Endothelial cell of umbilical vein (primary cell): ENCODE measurements around the gene MDGA2. TPM values are rescaled to one million over a fixed set of nuclear protein-coding genes. Genes with fewer than 3 reads are reported as not detected.

ENCODE experiments used
- BruUV-seq: library from RNA; stranded (reverse); fragments of 400-500 nt; replicated peaks from 2 replicates; lab custom pipeline; 2021; lab: Mats Ljungman, UMichigan
- CTCF ChIA-PET: fragments of 300-600, 350-600 bp; sonication (Branson Sonifier 250); formaldehyde crosslinking; loops from one replicate; lab custom pipeline; 2021; ENCODE audit warnings: antibody characterized with exemption, inconsistent platforms; lab: Charles Lee
- POLR2A ChIA-PET: fragments of 300-600, 350-600 bp; sonication (Branson Sonifier 250); formaldehyde crosslinking; loops from one replicate; lab custom pipeline; 2021; ENCODE audit warnings: antibody characterized with exemption, inconsistent platforms; lab: Charles Lee
- DNase-seq: peaks from one replicate; pipeline ENCODE4 v3.0.0-alpha.2; 2011; ENCODE audit warnings: low read depth, low spot score
- FAIRE-seq: peaks from 2 replicates; lab custom pipeline; 2011; peaks lifted over from hg19 to GRCh38; lab: Jason Lieb, UNC
- H2AFZ ChIP-seq: 2 replicates; pipeline ENCODE4 v1.6.0; 2012; ENCODE audit warnings: low read depth, low read length, control low read depth, inconsistent platforms
- H3K27ac ChIP-seq: 2 replicates; pipeline ENCODE4 v1.5.1; 2011; ENCODE audit warnings: low read depth, mild to moderate bottlenecking, control low read depth, low read length, moderate library complexity; ENCODE audit not compliant: insufficient read depth
- H3K27me3 ChIP-seq, 2 experiments: 2 replicates each; pipeline versions ENCODE4 v1.6.0 to v1.6.1; 2011; ENCODE audit warnings: low read length in 2 of 2, mixed read lengths in 1 of 2; ENCODE audit not compliant: control insufficient read depth in 2 of 2, insufficient read depth in 2 of 2
- H3K36me3 ChIP-seq, 2 experiments: 2 replicates in 1 of 2; 3 replicates in 1 of 2; pipeline ENCODE4 v1.5.1; 2011; ENCODE audit warnings: low read length in 2 of 2, mild to moderate bottlenecking in 1 of 2, moderate library complexity in 1 of 2; ENCODE audit not compliant: control insufficient read depth in 2 of 2, insufficient read depth in 2 of 2; ENCODE audit errors: extremely low read depth in 1 of 2
- H3K4me1 ChIP-seq: 3 replicates; pipeline ENCODE4 v1.5.1; 2011; ENCODE audit warnings: mild to moderate bottlenecking, low read length; ENCODE audit not compliant: control insufficient read depth, insufficient read depth; ENCODE audit errors: extremely low read depth
- H3K4me2 ChIP-seq: 2 replicates; pipeline ENCODE4 v1.6.1; 2011; ENCODE audit warnings: low read length, control low read depth, mixed read lengths; ENCODE audit not compliant: insufficient read depth
- H3K4me3 ChIP-seq, 3 experiments: fragments of 200-600 bp in 1 of 3; sonication (generic), shearing (Covaris generic) in 1 of 3; replicated peaks in 1 of 3; 2 replicates each; pipeline ENCODE4 v1.5.1; 2011 to 2016; ENCODE audit warnings: control low read depth in 3 of 3, low read length in 3 of 3, mild to moderate bottlenecking in 2 of 3, inconsistent platforms in 1 of 3, low read depth in 1 of 3, moderate library complexity in 1 of 3; ENCODE audit not compliant: insufficient read depth in 1 of 3
- H3K79me2 ChIP-seq: 2 replicates; pipeline ENCODE4 v1.6.0; 2012; ENCODE audit warnings: low read length, inconsistent platforms; ENCODE audit not compliant: control insufficient read depth, insufficient read depth
- H3K9ac ChIP-seq: replicated peaks from 2 replicates; pipeline ENCODE3; 2011; ENCODE audit warnings: low read length, control low read depth; ENCODE audit not compliant: insufficient read depth; ENCODE audit errors: extremely low read depth
- H3K9me1 ChIP-seq: replicated peaks from 3 replicates; pipeline ENCODE4 v1.6.0; 2011; ENCODE audit warnings: mild to moderate bottlenecking, low read length; ENCODE audit not compliant: control insufficient read depth, insufficient read depth; ENCODE audit errors: extremely low read depth
- H3K9me3 ChIP-seq: replicated peaks from 2 replicates; pipeline ENCODE4 v1.5.1; 2012; ENCODE audit warnings: low read length, inconsistent platforms; ENCODE audit not compliant: control insufficient read depth, insufficient read depth
- H4K20me1 ChIP-seq: replicated peaks from 2 replicates; pipeline ENCODE3; 2011; ENCODE audit warnings: mild to moderate bottlenecking, low read length; ENCODE audit not compliant: control insufficient read depth, insufficient read depth; ENCODE audit errors: extremely low read depth
- CTCF ChIP-seq, 2 donors: IDR thresholded peaks; 1 replicate in 1 of 2; 2 replicates in 1 of 2; pipeline ENCODE4 v1.5.1; 2011; ENCODE audit warnings: low read length in 2 of 2, mild to moderate bottlenecking in 2 of 2, moderate library complexity in 2 of 2, control low read depth in 1 of 2, inconsistent platforms in 1 of 2, low read depth in 1 of 2; ENCODE audit not compliant: insufficient read depth in 1 of 2; ENCODE audit errors: extremely low read depth in 1 of 2
- EZH2 ChIP-seq: IDR thresholded peaks from 2 replicates; pipeline ENCODE4 v1.6.1; 2012; ENCODE audit warnings: borderline replicate concordance, low read depth, mild to moderate bottlenecking, moderate library complexity, low read length, inconsistent platforms; ENCODE audit not compliant: severe bottlenecking
- FOS ChIP-seq: IDR thresholded peaks from 2 replicates; pipeline ENCODE4 v1.6.1; 2011; ENCODE audit warnings: mild to moderate bottlenecking, low read length, moderate library complexity, borderline replicate concordance; ENCODE audit not compliant: insufficient read depth
- GATA2 ChIP-seq: IDR thresholded peaks from 2 replicates; pipeline ENCODE4 v1.7.0; 2011; ENCODE audit warnings: low read depth, mild to moderate bottlenecking, moderate library complexity, mixed read lengths, low read length; ENCODE audit not compliant: insufficient read length, insufficient read depth
- JUN ChIP-seq: IDR thresholded peaks from 2 replicates; pipeline ENCODE4 v1.6.1; 2011; ENCODE audit warnings: borderline replicate concordance, low read depth; ENCODE audit not compliant: insufficient read length, insufficient read depth
- MAX ChIP-seq: IDR thresholded peaks from 2 replicates; pipeline ENCODE4 v1.6.1; 2011; ENCODE audit not compliant: insufficient read depth, insufficient read length
- MYC ChIP-seq: IDR thresholded peaks from one replicate; pipeline ENCODE4 v1.6.1; 2011; ENCODE audit warnings: mild to moderate bottlenecking, low read depth, low read length
- POLR2A ChIP-seq: IDR thresholded peaks from 2 replicates; pipeline ENCODE4 v1.6.1; 2012; ENCODE audit warnings: low read depth, mild to moderate bottlenecking, control low read depth, low read length
- POLR2AphosphoS5 ChIP-seq: IDR thresholded peaks from 2 replicates; pipeline ENCODE4 v1.6.1; 2012; ENCODE audit warnings: low read depth, mild to moderate bottlenecking, control low read depth, low read length, moderate library complexity; ENCODE audit not compliant: insufficient read depth
- dilution Hi-C: fragments of 300-500 bp; cut with MboI; formaldehyde crosslinking; loops from one replicate; pipeline ENCODE4 v1.15.0; 2019; ENCODE audit warnings: low sequenced_read_pairs; ENCODE audit not compliant: extremely low pct_ligation_motif_present
- intact Hi-C: fragments of 100-400 bp; cut with micrococcal nuclease; formaldehyde crosslinking; loops from one replicate; pipeline ENCODE4 v1.10.0; 2022
- polyA plus RNA-seq, 4 experiments: library from polyadenylated mRNA; depleted of rRNA in 3 of 4; stranded (reverse) in 3 of 4; unstranded in 1 of 4; fragments of >200 nt; gene quantifications; 2 replicates each; pipeline versions ENCODE4 v1.2.1 to v1.2.3, GENCODE V29; 2011 to 2012; ENCODE audit warnings: missing spikeins in 1 of 4
- total RNA-seq: library from RNA; stranded (reverse); gene quantifications from 2 replicates; pipeline ENCODE4 v1.2.3, GENCODE V29; 2021

MDGA2 gene
- total and polyA plus RNA-seq, 2 donors (not counting 3 experiments of a cell fraction or from before 2014, with no cell fraction given), result not detected

GRCh38 chr14:47085678-47086077, 589.7 kb downstream of the MDGA2 start:
- dilution Hi-C loops, result no loop called here
- FAIRE-seq, result no peak
- H3K27ac ChIP-seq, result no peak overlapping the region
- H4K20me1 ChIP-seq, result no peaks in the 10 kb centered on the region
- intact Hi-C loops, result no loop called here
- ChIA-PET CTCF (no interaction called here), POLR2A (no interaction called here)
- H3K9ac ChIP-seq, result no peak overlapping the region
- H3K79me2 ChIP-seq, result no peaks in the 10 kb centered on the region
- no peaks in the 10 kb centered on the region for H3K9me1 ChIP-seq
- H3K4me3 ChIP-seq, result no peak overlapping the region
- no peak for DNase-seq
- H3K4me1 ChIP-seq, result no peaks in the 10 kb centered on the region
- H3K4me2 ChIP-seq, result no peak overlapping the region
- no peak overlapping the region for H2AFZ ChIP-seq
- TF ChIP-seq POLR2AphosphoS5 (no peak), FOS (no peak), JUN (no peak), POLR2A (no peak)
- no peaks in the 10 kb centered on the region for H3K9me3 ChIP-seq
- H3K36me3 ChIP-seq, result no peaks in the 10 kb centered on the region
- no TSS peak for BruUV-seq
- H3K27me3 ChIP-seq, result no peaks in the 10 kb centered on the region

- Histone ChIP-seq H3K79me2 (no peaks in the 10 kb centered on the region), H3K9me1 (no peaks in the 10 kb centered on the region), H3K4me2 (no peak overlapping the region), H3K27me3 (no peaks in the 10 kb centered on the region), H4K20me1 (no peaks in the 10 kb centered on the region), H3K36me3 (no peaks in the 10 kb centered on the region), H3K27ac (no peak overlapping the region), H3K9ac (no peak overlapping the region), H2AFZ (no peak overlapping the region), H3K4me1 (no peaks in the 10 kb centered on the region), H3K9me3 (no peaks in the 10 kb centered on the region), H3K4me3 (no peak overlapping the region)
- TF ChIP-seq POLR2AphosphoS5 (no peak), GATA2 (no peak), FOS (no peak), POLR2A (no peak), MAX (no peak), EZH2 (no peak), MYC (no peak), JUN (no peak), CTCF (IDR thresholded peaks at IDR 0.05; ENCODE audit: extremely low read depth in 1 of 2, insufficient read depth in 1 of 2, low read depth in 1 of 2, low read length in 2 of 2) (no peak)
- dilution Hi-C loops, result no loop called here
- ChIA-PET CTCF (no interaction called here), POLR2A (no interaction called here)
- FAIRE-seq (no peak), DNase-seq (no peak)
- intact Hi-C loops, result no loop called here
- no TSS peak for BruUV-seq
These were observed 610.1 kb downstream of the MDGA2 start for GRCh38 chr14:47065326-47065725.
